GM19438 (cell line): ENCODE measurements around the gene PBX4.

Experiments used
- ATAC-seq: cut with Tn5 transposase; IDR thresholded peaks from one replicate; pipeline ENCODE4 v1.9.1; 2021; ENCODE audit warnings: low read depth; ENCODE audit not compliant: unreplicated experiment

PBX4 gene

GRCh38 chr19:19528721-19529490 is 89.6 kb downstream of the PBX4 start, which contains the start of gene YJEFN3:
YJEFN3 (plus strand) TSS chr19:19528911; CDS start chr19:19528933, 22 bp downstream.
- ATAC-seq, result no peak

DNA sequence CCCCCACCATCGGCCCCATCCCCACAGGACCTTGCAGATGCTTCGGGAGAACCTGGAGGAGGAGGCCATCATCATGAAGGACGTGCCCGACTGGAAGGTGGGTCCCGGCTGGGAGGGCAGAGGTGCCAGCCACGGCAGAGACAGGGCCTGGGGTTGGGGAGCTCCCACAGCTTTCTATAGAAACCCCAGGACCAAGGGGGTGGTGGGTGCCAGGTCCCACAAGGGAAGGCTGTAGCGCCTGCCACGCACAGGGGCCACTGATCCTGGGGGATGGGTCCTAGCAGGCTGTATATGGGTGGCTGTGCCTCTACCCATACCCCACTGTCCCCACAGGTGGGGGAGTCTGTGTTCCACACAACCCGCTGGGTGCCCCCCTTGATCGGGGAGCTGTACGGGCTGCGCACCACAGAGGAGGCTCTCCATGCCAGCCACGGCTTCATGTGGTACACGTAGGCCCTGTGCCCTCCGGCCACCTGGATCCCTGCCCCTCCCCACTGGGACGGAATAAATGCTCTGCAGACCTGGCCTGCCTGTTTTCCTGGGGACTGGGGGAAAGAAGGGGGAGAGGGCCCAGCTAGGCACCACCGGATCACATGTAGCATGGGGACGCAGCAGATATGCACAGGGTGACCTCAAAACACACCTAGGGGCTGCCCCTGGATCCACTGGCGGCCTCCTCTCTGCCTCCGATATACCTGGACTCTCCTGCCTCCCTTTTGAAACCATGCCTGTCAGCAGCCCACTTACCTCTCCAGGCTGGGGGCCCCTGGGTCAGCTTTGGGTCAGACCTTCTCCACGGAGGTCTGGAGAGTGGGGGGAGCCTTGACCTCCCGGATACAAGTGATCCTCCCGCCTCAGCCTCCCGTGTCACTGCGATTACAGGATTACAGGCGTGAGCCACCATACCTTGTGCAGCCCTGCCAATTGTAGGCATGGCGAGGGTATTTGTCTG is 90.5 kb downstream of the PBX4 start:
- ATAC-seq, result no peak

DNA sequence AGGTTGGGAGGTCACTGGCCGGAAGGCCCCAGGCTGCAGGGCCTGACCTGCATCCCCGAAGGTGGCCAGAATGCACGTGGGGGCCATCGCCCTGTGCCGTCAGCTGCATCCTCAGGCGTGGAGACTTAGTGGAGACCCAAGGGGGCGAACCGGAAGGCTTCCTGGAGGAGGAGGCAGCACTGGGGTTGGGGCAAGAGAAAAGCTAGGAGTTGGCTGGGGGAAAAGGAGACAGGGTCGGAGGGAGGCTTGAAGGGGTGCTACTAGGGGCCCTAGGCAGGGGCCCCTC is 91.2 kb downstream of the PBX4 start:
- no peak for ATAC-seq

DNA sequence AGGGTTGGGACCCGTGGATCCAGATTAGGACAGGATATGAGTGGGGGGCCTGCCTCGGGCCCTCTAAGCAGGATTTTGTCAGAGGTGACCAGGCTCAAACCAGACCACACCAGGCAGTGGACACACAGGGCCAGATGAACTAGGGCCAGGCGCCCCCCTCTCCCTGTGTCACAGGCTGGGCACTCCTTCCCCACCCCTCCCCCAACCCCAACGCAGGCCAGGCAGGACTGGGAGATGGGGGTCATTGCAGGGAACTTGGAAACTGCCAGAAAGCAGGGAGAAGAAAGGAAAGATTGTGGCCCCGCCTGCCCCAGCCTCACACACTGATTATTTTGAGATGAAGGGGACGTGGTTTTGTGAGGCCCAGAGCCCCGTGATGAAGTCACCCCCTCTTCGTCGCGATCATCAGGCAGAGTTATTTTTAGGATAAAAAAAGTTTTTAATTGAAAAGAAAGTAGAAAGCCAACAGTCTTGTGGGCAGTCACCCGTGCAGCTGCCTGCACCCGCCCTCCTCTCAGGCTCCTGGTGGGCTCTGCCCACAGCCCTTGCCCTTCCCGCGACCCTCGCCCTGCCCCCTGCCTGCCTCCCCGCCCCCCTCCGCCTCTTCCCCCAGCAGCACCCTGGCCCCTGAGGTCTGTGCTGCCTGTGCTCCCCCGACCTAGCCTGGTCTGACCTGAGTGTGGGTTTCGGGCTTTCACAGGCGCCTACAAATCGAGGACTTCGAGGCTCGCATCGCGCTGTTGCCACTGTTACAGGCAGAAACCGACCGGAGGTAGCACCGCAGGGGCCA is 91.7 kb downstream of the PBX4 start:
- no peak for ATAC-seq

DNA sequence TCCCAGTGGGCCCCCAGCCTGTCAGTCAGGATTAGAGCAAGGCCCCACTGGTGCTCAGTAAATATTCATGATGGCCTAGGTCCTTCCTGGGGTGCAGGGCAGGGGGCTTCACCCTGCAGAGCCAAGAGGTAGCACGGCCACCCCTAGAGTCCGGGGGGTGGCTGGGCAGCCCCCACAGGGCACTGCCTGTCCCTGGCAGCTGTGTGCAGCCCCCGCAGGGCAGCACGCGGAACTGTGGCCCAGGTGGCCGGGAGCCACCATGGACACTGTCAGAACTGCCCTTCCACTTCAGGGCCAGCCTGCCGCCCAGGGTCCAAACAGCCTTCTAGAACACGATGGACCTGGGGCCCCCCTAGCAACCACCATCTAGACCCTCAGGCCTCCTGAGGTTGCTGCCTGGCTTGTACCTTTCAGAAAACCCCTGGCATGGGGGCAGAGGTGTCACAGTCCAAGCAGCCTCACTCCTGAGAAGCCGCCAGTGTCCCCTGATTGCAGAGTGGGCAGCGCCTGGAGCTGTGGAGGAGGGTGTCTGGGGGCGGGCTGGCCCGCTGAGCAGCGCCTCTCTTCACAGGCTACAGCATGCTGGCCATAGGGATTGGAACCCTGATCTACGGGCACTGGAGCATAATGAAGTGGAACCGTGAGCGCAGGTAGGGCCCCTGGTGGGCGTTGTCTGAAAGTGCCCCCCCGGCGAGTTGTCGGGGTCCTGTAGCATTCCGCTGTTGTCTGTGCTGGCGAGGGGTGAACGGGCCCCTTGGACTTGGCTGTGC is 92.7 kb downstream of the PBX4 start:
- ATAC-seq, result no peak

- no peak for ATAC-seq
Measured at GRCh38 chr19:19524053-19524452, 94.4 kb downstream of the PBX4 start.

GRCh38 chr19:19523177-19523576 is 95.3 kb downstream of the PBX4 start:
- no peak for ATAC-seq

DNA sequence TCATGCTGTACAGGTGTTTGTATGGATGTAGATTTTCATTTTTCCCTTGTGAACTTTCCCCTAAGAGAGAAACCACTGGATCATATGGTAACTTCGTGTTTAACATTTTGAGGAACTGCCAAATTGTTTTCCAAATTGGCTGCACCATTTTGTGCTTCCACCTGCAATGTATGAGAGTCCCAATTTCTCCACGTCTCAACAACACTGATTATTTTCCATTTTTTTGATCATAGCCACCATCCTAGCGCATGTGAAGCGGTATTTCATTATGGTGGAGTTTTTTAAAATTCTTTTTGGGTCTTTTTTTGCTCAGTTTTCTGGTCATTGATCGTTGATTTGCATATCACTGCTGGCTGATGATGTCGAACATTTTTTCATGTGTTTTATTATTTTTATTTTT is 97.5 kb downstream of the PBX4 start:
- no peak for ATAC-seq

DNA sequence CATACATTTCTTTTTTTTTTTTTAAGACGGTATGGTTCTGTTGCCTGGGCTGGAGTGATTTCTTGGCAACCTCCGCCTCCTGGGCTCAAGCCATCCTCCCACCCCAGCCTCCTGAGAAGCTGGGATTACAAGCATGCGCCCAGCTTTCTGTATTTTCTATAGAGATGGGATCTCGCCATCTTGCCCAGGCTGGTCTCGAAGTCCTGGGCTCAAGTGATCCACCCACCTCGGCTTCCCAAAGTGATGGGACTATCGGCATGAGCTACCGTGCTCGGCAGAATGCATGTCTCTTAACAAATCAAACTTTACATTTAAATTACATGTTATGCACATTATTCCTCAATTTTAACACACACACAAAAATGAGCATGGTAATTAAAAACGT is 101.3 kb downstream of the PBX4 start:
- no peak for ATAC-seq

- ATAC-seq, result peak; percentile 78
Measured at GRCh38 chr19:19515642-19516519, 102.6 kb downstream of the PBX4 start, which contains the start of gene NDUFA13. NDUFA13 (plus strand) TSS chr19:19516225; CDS start chr19:19516239, 14 bp downstream.

- ATAC-seq, result no peak
Measured at GRCh38 chr19:19514881-19515641, 103.4 kb downstream of the PBX4 start, which contains the start of gene TSSK6. TSSK6 (minus strand) TSS chr19:19515548; CDS start chr19:19515427, 121 bp downstream.

DNA sequence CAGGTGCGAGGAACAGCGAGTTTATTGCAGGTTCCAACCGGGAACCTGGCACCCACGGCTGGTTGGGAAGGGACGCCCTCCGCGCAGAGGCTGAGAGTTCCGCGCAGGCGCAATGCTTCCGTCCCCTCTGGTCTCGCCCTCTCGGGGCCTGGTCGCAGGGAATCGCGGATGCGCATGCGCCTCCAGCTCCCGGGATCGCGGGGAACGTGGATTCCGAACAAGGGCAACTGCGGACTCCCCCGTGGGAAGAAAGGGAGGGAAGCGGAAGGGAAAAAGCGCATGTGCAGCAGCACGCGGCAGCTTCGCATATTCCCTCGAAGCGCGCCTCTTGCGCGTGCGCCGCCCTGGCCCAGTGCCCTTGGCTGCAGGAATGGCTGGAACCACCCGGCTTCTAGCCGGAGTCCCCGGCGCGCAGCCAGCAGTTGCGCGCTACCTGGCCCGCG is 104.3 kb downstream of the PBX4 start:
- no peak for ATAC-seq

DNA sequence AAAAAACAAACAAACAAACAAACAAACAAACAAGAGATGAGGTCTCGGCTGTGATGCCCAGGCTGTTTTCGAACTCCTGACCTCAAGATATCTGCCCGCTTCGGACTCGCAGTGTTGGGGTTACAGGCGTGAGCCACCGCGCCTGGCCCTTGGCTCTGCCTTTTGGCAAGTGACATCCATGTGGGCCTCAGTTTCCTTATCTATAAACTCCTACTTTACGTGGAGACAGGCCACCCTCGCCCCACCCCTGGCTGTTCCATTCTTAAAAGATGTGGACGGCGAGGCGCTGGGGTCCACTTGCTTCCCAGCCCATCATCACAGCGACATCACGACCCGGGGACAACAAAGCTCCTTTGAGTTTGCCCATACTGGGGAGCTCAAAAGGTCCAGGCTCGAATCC is 104.8 kb downstream of the PBX4 start:
- ATAC-seq, result no peak
